Mucosa of descending colon (tissue), 3 donors: ENCODE results near the gene GCNA. TPM values are rescaled to one million over a fixed set of nuclear protein-coding genes. Genes with fewer than 3 reads are reported as not detected.
"Not testable (repeated sequence)": the region's sequence is repeated elsewhere in the genome, so short reads cannot be mapped to it uniquely, and the experiment has no call there.

Experiments used
- ATAC-seq: fragments of 200-7000 bp; cut with Tn5 transposase; one replicate; pipeline ENCODE4 v1.9.1; 2020; ENCODE audit warnings: mild to moderate bottlenecking, moderate library complexity
- DNase-seq, 3 donors: peaks; one replicate each; pipeline ENCODE4 v3.0.0-alpha.2; 2020
- H3K36me3 ChIP-seq: fragments of 200-600 bp; one replicate; pipeline ENCODE4 v1.8.0; 2021; ENCODE audit warnings: low read depth, mild to moderate bottlenecking
- H3K4me1 ChIP-seq: fragments of 200-600 bp; one replicate; pipeline ENCODE4 v1.8.0; 2021; ENCODE audit warnings: low read depth, mild to moderate bottlenecking
- H3K4me3 ChIP-seq: fragments of 200-600 bp; one replicate; pipeline ENCODE4 v1.8.0; 2021; ENCODE audit warnings: mild to moderate bottlenecking
- H3K9me3 ChIP-seq: fragments of 200-600 bp; one replicate; pipeline ENCODE4 v1.8.0; 2021; ENCODE audit warnings: mild to moderate bottlenecking
- intact Hi-C, 2 donors: fragments of 100-400 bp; cut with DNase I in 1 of 2; cut with micrococcal nuclease in 1 of 2; formaldehyde crosslinking; loops; one replicate each; pipeline versions ENCODE4 v1.11.0 to v1.11.1; 2022; cut with DNase I, micrococcal nuclease
- total RNA-seq, 3 donors: library from RNA; stranded (reverse); fragmentation: NEBNext Ultra II Directional in 2 of 3; extraction: Animal tissue kit (Norgen Biotek cat#: 25700) in 2 of 3; gene quantifications; one replicate each; pipeline versions ENCODE4 v1.2.1 to v1.2.4, GENCODE V29; 2021 to 2023
- TF ChIP-seq, protein P1 (sequence below): fragments of 200-600 bp; IDR thresholded peaks from one replicate; pipeline ENCODE4 v1.8.0; 2022; ENCODE audit warnings: antibody characterized with exemption, mild to moderate bottlenecking
- donor health status: DM: no; HTN: no; CAD: no; lungs with moderate emphysema.
- donor health status: DM: no; HTN: no; CAD: no.
- donor health status: DM: no; HTN: yes; CAD: no.

GCNA gene
- total RNA-seq, 3 donors from 2014 or later = 1.2 to 2.0 (median 1.5) TPM

DNA sequence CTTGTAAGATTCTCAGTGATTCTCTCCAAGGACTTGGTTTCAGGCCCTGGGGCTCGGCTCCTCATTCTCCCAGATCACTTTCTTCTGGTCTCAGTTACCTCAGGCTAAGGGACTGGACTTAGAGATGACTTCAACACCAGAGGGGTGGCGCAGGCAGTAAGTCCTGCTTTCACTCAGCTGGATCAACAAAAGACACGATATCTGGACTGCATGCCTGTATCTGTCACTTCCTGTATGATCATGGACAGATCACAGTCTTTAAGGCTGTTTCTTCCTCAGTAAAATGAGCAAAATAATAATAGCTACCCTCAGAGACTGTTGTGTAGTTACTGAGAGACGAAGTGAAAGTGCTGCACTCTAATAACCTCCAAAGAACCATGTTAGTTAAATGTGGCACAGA is 59.6 kb downstream of the GCNA start:
- intact Hi-C loops = no loop called here
- no peaks in the 10 kb centered on the region for H3K9me3 ChIP-seq
- ATAC-seq = peak; percentile 39

DNA sequence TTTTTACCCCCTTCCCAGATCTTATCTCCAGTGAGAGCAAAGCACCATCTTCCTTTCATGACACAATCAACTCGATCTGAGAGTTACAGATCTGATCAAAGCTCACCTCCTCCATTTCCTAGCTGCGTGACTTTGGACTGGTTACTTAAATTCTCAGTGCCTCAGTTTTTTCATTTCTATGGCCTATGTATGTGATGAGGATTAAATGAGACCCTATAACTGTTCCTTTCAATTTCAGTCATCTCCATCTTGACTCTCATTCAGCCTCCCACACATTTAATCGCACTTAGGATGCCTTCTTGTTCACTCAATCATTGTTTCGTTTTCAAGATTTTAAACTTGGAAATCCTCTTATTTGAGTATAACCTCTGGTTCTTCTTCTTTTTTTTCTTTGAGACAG is 60.2 kb downstream of the GCNA start:
- H3K36me3 ChIP-seq = no peaks in the 10 kb centered on the region
- TF ChIP-seq, protein P1, sequence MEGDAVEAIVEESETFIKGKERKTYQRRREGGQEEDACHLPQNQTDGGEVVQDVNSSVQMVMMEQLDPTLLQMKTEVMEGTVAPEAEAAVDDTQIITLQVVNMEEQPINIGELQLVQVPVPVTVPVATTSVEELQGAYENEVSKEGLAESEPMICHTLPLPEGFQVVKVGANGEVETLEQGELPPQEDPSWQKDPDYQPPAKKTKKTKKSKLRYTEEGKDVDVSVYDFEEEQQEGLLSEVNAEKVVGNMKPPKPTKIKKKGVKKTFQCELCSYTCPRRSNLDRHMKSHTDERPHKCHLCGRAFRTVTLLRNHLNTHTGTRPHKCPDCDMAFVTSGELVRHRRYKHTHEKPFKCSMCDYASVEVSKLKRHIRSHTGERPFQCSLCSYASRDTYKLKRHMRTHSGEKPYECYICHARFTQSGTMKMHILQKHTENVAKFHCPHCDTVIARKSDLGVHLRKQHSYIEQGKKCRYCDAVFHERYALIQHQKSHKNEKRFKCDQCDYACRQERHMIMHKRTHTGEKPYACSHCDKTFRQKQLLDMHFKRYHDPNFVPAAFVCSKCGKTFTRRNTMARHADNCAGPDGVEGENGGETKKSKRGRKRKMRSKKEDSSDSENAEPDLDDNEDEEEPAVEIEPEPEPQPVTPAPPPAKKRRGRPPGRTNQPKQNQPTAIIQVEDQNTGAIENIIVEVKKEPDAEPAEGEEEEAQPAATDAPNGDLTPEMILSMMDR = no peak
- no peak for ATAC-seq
- no peak overlapping the region for H3K4me3 ChIP-seq
- no peak for DNase-seq
- no peaks in the 10 kb centered on the region for H3K9me3 ChIP-seq
- no peaks in the 10 kb centered on the region for H3K4me1 ChIP-seq
- intact Hi-C loops = no loop called here

More for the DNA sequence above, 59.6 kb downstream of the GCNA start:
- H3K4me3 ChIP-seq = no peak overlapping the region
- H3K4me1 ChIP-seq = no peaks in the 10 kb centered on the region
- no peak for DNase-seq
- H3K36me3 ChIP-seq = no peaks in the 10 kb centered on the region
- TF ChIP-seq, protein P1 = no peak

DNA sequence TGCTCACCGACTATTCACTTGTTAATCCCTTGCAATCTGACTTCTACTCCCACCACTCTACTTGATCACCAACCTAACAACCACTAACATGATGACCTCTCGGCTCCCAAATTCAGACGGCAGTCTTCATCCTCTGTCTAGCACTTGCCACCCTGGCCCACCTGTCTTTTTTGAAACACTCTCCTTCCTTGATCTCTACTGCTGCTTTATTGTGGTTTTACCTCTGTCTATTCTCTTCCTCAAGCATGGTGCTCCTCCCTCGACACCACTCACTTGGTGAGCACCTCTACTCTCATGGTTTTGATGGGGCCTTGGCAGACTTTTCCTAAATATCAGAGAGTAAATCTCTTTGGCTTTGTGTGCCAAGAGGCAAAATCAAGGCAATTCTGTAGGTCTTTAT is 61.8 kb downstream of the GCNA start:
- no peak overlapping the region for H3K4me3 ChIP-seq
- H3K9me3 ChIP-seq = no peaks in the 10 kb centered on the region
- H3K4me1 ChIP-seq = no peaks in the 10 kb centered on the region
- TF ChIP-seq, protein P1 = no peak
- ATAC-seq = no peak
- intact Hi-C loops = no loop called here
- H3K36me3 ChIP-seq = no peaks in the 10 kb centered on the region
- no peak for DNase-seq

GRCh38 chrX:71644406-71644805 is 66.2 kb downstream of the GCNA start:
- H3K4me1 ChIP-seq, H3K9me3 ChIP-seq, DNase-seq, intact Hi-C loops, ATAC-seq, H3K36me3 ChIP-seq, H3K4me3 ChIP-seq: not testable (repeated sequence)

DNA sequence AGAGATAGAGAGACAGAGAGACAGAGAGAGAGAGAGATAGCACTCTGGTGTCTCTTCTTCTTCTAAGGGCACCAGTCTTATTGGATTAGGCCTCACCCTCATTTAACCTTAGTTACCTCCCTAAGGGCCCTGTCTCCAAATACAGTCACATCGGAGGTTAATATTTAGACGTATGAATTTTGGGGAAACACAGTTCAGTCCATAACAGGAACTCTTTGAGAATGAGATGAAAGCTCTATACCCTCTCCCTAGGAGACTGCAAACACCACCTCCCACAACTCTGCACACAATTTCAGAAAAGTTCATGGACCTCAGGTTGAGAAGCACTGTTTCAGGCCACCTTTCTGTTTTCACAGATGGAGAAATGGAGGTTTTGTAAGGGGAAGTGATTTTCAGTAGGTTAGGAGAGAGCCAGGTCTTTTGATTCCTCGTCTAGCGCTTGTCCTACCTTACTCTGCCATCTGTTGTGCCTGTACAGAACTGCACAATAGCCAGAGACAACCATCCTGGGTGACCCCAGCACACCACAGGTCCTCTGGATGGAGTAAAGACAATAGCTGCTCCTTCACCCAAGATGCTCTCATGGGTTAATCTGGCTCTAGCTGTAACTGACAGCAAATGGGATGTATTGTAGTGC is 72.2 kb downstream of the GCNA start:
- H3K4me3 ChIP-seq = no peak overlapping the region
- ATAC-seq (peak; percentile 97), DNase-seq (peak in 1 of 3 donors; percentile 44)
- no peaks in the 10 kb centered on the region for H3K9me3 ChIP-seq
- TF ChIP-seq, protein P1 = no peak
- H3K4me1 ChIP-seq = no peaks in the 10 kb centered on the region
- H3K36me3 ChIP-seq = no peaks in the 10 kb centered on the region
- intact Hi-C loops = no loop called here

GRCh38 chrX:71652405-71652804 is 74.2 kb downstream of the GCNA start:
- peak; percentile 80 for ATAC-seq
- intact Hi-C loops = no loop called here
- Histone ChIP-seq H3K9me3 (no peaks in the 10 kb centered on the region), H3K4me1 (no peaks in the 10 kb centered on the region), H3K4me3 (no peak overlapping the region), H3K36me3 (no peaks in the 10 kb centered on the region)
- TF ChIP-seq, protein P1 = peak; percentile 17
- DNase-seq = peak in 1 of 3 donors; percentile 70
